Activated T-helper 9 cell treated with anti-CD3 and anti-CD28 coated beads, Interleukin-2, amount 50 U/mL, for 16 hours (primary cell): ENCODE results near the gene RSPH1.
"Not testable (repeated sequence)": the region's sequence is repeated elsewhere in the genome, so short reads cannot be mapped to it uniquely, and the experiment has no call there.

ENCODE experiments used
- DNase-seq: peaks from one replicate; pipeline ENCODE4 v3.0.0-alpha.2; 2020; ENCODE audit warnings: low read depth

RSPH1 gene

DNA sequence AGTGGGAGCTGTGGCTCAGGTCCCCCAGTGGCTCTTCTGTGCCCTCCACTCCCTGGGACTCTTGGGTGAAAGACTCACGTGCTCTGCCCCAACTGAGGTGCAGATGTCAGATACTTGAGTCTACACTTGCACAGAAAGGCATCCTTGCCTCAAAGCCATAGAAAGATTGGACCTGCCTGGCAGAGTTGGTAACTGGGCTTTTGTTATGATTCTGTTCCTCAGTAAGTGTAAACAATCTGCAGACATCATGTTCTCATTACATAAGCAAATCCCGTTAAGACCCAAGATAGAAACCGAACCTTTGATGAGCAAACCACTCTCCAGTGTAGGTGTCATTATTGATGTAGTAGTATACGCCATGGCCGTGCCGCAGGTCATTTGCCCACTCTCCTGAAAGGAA, 10.0 kb downstream of the RSPH1 start:
- DNase-seq = no peak

DNA sequence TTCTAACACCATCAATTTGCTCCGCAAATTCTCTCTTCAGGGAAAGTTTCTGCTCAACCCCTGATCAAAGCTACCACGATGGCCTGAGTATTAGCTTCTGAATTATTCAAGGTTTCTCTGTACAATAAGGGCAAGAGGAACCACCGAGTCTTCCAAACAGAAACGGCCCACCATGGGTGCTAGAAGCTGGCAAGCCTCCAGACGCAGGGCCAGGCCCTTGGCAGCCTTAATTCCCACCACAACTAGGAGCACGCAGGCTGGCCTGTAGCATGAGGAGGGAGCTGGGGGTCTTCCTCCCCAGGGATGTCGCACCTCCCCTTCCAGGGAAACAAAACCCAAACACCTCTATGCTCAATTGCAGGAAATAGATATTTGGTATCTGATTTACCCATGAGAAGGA, 11.1 kb downstream of the RSPH1 start:
- no peak for DNase-seq

DNA sequence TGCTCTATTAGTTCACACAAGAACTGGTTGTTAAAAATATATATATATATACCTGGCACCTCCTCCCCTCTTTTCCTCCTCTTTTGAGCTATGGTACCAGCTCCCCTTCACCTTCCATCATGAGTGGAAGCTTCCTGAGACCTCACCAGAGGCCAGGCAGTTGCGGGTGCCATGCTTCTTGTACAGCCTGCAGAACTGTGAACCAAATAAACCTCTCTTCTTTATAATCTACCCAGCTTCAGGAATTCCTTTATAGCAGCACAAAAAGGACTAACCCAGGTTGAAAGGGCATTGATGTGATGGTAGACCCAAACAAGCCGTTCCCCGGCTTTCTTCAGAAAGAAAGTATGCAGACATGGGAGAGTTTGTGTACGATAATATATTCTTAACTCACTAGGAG, 14.9 kb downstream of the RSPH1 start:
- no peak for DNase-seq

DNA sequence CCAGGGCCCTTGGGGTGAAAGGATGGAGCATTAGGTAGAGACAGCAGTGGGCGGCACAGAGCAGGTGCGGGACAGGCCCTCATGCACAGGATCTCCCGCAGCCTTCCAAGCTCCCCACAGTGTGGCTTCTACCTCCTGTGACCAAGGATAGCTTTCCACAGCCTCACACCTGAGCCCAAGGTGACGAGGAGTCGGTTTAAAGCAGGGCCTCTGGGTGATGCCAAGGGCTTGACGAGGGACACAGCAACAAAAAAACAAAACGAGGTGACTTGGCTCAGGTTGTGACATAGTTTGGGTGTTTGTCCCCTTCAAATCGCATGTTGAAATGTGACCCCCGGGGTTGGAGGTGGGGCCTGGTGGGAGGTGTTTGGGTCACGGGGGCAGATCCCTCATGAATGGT, 15.3 kb downstream of the RSPH1 start:
- DNase-seq = no peak

- no peak for DNase-seq
Observed at GRCh38 chr21:42479582-42479981, 16.4 kb downstream of the RSPH1 start.

DNA sequence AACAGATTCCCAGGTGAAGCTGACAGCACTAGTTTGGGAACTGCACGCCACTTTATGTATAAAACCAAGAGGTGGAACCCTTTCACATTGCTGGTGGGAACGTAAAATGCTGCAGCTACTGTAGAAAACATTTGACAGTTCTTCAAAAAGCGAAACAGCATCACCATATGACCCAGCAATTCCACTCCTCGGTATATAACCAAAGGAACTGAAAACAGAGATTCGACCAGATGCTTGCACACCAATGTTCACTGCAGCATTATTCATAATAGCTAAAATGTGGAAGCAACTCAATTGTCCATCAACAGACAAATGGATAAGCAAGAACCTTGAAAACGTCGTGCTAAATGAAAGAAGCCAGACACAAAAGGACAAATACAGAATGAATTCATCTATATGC, 17.5 kb downstream of the RSPH1 start:
- no peak for DNase-seq

DNA sequence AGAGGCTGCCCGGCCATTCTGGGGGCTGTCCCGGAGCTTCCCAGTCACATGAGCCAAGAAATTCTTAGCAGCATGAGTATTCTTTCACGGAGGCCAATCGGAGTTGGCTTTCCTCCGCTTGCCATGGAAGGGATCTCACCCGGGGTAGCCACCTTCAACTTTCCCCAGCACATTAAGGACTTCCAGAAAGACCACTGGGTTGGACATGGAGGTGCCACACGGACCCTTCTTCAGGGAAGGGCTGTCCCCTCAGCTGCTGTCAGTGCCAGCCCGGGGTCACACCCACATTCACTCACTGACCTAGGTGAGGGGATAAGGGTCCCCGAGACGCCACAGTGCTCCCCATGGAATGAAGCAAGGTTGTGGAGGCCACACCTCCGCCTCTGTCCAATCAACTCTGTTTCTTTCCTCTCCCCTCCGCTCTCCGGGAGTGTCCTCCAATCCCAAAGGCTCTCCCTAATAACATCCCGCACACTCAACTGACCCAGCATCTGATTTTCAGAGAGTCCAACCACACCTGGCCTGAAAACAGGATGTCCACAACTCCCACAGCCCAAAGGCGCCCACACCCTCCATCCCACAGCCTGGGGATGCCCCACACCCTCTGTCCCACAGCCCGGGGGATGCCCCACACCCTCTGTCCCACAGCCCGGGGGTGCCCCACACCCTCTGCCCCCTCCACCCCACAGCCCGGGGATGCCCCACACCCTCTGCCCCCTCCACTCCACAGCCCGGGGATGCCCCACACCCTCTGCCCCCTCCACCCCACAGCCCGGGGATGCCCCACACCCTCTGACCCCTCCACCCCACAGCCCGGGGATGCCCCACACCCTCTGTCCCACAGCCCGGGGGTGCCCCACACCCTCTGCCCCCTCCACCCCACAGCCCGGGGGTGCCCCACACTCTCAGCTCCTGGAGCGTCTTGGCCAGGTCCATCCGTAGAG, 19.4 kb downstream of the RSPH1 start:
- DNase-seq = no peak

DNA sequence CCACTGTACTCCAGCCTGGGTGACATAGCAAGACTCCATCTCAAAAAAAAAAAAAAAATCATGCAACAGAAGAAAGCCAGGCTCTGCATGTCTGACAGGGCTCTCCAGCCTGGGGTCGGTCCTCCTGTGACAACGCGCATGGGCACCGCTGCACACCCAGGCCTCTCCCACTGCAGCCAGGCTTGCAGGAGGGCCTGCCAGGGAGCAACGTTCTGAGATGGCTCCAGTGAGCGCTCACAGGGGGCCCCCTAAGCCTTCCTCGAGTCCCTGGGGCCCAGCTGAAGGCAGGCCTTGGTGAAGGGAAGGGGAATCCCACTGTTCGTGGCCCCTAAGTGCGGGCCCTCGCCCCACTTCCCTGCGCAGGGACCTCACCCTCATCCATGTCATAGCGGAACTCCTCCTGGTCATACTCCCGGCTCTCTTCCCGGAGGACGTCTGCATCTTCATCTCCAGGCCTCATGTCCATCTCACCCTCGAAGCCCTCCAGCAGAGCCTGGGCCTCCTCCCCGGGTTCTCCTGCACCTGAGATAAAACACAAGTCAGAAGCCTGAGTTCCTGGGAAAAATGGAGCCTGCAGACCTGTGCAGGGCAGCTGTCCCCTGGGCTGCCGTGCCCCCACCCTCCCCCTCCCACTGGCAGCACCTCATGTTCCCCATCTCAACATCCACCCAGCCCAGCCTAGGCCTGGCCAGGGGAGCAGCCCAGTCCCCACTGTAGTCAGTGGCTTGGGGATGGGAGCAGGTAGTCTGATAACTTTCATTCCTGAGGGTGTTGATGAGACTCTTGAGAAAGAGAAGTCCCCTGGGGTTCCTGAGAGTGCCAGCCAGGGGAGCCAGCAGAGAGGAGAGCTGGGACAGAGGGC, 20.3 kb downstream of the RSPH1 start:
- no peak for DNase-seq

DNA sequence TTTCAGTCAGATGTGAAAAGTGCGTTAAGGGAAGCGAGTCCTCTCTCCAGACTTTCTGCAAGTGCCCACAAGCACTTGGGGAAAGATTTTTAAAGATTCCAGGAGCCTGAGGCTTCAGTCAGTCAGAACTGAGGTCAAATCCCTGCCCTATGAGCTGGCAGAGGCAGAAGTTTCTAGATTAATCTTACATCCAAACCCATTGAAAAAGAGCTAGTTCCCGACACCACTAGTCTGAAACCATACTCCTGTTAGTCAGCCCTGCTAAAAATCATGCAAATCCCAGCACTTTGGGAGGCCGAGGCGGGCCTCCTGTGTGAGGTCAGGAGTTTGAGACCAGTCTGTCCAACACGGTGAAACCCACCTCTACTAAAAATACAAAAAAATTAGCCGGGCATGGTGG, 21.0 kb downstream of the RSPH1 start:
- DNase-seq = no peak

GRCh38 chr21:42474043-42474831, 21.8 kb downstream of the RSPH1 start:
- DNase-seq = no peak

GRCh38 chr21:42473498-42474042, 22.5 kb downstream of the RSPH1 start:
- DNase-seq = no peak

DNA sequence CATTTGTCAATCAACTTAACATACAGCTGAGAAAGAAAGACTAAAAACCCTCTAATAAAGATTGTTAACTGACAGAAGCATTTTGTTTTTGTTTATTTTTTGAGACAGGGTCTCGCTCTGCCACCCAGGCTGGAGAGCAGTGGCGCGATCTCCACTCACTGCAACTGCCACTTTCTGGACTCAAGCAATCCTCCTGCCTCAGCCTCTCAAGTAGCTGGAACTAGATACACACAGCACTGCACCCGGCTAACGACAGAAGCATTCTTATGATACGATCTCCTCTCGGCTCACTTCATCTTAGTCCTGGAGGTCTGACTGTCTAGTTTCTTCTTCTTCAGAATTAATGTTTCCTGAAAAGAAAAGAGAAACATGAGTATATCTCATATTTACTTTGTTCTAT, 23.5 kb downstream of the RSPH1 start:
- DNase-seq = no peak

DNA sequence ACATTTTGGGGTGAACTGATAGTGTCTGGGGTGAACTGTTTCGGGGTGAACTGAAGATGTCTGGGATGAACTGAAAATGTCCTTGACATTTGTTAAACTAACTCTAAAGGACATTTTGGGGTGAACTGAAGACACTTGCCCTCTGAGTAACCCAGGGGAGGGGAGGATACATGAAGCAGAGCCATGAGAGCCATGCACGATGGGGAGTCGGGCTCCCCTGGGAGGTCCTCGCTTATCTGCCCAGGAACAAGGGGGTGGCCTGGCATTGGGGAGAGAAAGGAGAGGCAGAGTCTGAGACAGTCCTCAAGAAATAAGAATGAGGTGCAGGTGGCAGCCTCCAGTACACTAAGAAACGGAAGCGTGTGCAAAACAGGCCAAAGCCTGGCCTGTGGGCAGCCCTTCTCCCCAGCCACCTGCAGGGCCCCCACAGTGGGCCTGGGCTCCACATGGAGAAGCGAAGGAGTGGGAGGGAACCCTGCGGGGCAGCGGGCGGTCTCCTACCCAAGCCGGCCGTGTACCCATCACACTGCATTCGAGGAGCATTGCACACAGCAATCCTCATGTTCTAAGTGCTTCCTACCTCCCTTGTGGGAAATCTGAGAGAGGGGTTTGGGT, 24.2 kb downstream of the RSPH1 start:
- DNase-seq = no peak

- DNase-seq = no peak
Observed at GRCh38 chr21:42471206-42471605, 24.8 kb downstream of the RSPH1 start.

GRCh38 chr21:42469726-42470125, 26.3 kb downstream of the RSPH1 start:
- not testable (repeated sequence) for DNase-seq

DNA sequence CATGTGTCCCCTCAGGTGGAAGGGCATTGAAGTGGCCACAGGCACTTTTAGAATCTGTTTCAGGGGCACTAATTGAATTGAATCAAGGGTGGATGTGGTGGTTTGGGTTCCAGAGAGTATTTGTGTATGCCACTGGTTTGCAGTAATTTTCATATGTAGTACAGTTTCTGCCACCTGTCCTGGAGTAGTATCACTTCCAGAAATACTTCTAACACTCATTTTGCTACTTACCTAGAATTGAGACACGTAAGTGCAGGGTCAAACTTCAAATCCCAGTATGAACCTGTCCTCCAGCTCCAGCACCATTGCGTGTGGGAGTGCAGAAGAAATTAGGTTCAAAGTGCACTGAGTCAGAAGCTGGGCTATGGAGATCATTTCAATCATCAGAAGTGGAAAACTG, 26.8 kb downstream of the RSPH1 start:
- DNase-seq = no peak

- DNase-seq = no peak
Observed at GRCh38 chr21:42468491-42469131, 27.4 kb downstream of the RSPH1 start.

- no peak for DNase-seq
Observed at GRCh38 chr21:42467140-42467983, 28.7 kb downstream of the RSPH1 start.

DNA sequence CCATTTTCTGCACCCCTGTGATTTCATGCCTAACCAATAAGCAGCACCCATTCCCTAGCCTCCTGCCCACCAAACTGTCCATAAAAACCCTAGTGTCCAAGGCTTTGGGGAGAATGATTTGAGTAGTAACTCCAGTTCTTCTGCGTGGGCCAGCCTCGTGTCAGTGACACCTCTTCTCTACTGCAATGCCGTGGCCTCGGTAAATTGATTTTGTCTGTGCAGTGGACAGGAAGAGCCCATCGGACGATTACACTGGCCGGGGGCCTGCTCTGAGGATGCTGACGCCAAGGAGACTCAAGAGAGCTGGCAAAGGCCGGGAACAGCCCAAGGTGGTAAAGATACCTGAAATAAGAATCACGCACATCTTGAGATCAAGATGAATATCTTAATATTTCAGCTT, 29.3 kb downstream of the RSPH1 start:
- no peak for DNase-seq

DNA sequence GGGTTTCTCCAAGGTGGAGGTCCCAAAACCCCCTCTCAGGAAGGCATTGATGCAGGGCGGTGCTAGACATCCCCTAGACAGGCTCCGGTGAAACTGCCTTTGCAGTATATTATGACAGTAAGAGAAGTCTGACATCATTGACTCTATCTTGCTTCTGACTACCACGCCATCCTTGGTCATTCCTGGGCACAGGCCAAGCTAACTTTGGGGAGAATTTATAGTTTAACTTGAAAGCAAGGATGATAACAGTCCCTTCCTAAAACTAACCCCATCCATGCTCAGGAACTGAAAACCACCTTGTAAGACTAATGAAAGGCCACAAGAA, 30.3 kb downstream of the RSPH1 start:
- no peak for DNase-seq
